Measurements from ENCODE around the gene FAM83F. TPM values are rescaled to one million over a fixed set of nuclear protein-coding genes. Genes with fewer than 3 reads are reported as not detected.

The FAM83F gene
- total RNA-seq, 1 donor from 2014 or later = not detected

DNA sequence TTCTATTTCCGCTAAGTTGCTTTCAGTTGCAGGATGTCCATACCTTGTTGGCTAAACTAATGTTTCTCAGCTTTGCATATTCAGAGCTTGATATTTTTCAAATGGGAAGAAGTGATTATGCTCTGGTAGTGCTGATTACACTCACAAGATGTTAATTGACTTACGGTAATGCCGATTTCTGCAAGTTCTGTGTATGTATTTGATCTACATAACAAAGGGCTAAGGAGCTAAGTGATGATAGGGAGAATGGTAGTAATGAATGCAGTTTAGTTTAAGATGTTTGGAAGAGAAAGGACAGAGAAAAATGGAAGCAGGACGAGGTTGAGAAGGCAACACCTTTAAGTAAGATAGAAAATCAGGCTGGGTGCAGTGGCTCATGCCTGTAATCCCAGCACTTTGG is 61.4 kb downstream of the FAM83F start:
- no peak for DNase-seq (ENCODE audit: low read depth in 2 of 2)

GRCh38 chr22:40056559-40056958 is 61.8 kb downstream of the FAM83F start:
- DNase-seq (ENCODE audit: low read depth in 2 of 2) = no peak

DNA sequence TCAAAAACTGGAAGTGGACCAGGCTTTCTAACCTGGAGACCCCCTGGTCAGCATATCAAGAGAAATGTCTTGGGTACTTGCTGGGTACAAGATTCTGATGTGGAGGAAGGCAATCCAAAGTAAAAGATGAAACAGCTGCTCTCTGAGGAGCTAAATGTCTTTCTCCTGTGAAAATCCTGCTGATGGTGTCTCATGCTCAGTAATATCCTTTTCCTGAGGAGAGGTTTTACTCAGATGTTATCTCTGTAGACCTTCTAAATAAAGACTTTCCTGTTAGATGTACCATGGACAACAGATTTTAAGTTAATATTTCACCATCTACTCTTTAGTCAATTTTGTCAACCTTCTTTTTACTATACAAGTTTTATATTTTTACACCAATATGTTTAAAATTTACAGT is 62.9 kb downstream of the FAM83F start:
- DNase-seq (ENCODE audit: low read depth in 2 of 2) = peak in 1 of 2 donors; percentile 65

GRCh38 chr22:40058265-40058664 is 63.5 kb downstream of the FAM83F start:
- peak; percentile 32 to 67 for DNase-seq (ENCODE audit: low read depth in 2 of 2)

- no peak for DNase-seq (ENCODE audit: low read depth in 2 of 2)
Measured at GRCh38 chr22:40065981-40066380, 71.2 kb downstream of the FAM83F start.

DNA sequence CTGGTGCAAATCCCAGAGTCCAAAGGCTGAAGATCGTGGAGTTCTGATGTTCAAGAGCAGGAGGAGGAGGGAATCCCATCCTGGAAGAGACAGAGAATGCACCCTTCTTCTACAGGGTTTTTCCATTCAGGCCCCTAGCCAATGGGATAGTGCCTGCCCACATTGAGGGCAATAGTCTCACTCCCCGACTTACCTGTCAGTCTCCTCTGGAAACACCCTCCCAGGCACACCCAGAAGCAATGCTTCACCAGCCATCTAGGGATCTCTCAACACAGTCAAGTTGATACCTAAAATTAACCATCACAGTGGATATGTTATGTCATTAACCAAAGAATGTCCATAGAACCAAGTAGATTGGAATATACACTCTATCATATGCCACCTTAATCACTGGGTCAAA is 72.9 kb downstream of the FAM83F start:
- DNase-seq (ENCODE audit: low read depth in 2 of 2) = no peak

DNA sequence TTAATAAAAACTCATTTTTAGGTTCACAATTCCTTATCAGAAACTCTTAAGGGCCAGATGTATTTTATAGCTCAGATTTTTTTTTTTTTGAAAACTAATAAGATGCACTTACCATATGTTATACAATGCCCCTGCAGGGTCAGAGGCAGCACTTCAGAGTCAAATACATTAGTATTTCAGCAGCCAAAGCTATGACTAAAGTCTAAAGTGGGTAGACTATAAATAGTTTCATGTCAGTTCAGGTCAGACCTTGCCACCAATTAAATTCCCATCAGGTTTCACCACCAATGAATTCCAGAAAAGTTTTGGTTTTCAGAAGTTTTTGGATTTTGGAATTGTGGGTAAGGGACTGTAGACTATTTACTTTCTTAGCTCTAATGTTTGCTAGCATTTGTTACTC is 75.9 kb downstream of the FAM83F start:
- DNase-seq (ENCODE audit: low read depth in 2 of 2) = no peak

DNA sequence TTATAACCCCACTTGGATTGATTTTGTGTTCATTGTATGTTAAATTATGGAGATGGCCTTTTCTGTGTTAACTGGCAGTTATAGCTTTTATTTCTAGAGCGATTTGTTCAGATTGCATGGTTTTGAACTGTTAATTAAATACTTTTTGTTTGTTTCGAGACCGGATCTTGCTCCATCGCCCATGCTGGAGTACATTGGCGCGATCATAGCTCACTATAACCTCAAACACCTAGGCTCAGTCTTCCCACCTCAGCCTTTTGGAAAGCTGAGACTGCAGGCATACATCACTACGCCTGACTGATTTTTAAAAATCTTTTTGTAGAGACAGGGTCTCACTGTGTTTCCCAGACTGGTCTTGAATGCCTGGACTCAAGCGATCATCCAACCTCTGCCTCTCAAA is 77.0 kb downstream of the FAM83F start:
- DNase-seq (ENCODE audit: low read depth in 2 of 2) = no peak

GRCh38 chr22:40076702-40077645 is 82.2 kb downstream of the FAM83F start:
- no peak for DNase-seq (ENCODE audit: low read depth in 2 of 2)

DNA sequence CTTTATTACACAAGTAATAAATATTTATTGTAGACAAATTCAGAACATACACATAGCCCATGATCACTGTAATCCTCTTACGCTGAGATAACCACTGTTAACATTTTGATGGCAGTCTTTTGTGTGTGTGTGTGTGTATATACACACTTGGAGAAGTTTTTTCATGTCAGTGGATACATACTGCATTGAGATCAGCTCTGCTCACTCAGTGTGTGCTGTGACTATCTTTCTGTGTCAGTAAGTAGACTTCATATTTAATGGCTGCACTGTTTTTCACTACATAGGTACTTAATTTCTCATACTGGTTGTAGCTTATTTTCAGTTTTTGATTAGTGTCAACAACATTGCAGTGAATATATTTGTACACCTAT is 82.9 kb downstream of the FAM83F start:
- DNase-seq (ENCODE audit: low read depth in 2 of 2) = no peak

DNA sequence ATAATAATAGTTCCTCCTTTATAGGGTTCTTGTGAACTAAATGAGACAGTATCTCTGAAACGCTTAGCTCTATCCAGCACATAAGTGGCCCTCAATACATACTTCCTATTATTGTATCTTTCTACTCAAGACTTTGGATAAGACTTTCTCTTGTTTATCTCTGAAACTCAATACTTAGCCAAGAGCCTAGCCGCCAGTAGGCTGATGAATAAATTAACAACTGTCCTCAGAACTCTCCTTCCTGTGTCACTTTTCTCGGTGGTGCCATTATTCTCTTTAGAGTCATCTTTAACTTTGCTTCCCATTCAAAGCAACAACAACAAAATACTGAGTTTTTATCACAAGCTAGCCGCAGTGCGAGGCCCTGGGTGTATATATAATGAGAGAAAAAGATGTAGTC is 86.9 kb downstream of the FAM83F start:
- no peak for DNase-seq (ENCODE audit: low read depth in 2 of 2)

- DNase-seq (ENCODE audit: low read depth in 2 of 2) = no peak
Measured at GRCh38 chr22:40082184-40082583, 87.4 kb downstream of the FAM83F start.

- DNase-seq (ENCODE audit: low read depth in 2 of 2) = no peak
Measured at GRCh38 chr22:40083794-40084193, 89.0 kb downstream of the FAM83F start.

DNA sequence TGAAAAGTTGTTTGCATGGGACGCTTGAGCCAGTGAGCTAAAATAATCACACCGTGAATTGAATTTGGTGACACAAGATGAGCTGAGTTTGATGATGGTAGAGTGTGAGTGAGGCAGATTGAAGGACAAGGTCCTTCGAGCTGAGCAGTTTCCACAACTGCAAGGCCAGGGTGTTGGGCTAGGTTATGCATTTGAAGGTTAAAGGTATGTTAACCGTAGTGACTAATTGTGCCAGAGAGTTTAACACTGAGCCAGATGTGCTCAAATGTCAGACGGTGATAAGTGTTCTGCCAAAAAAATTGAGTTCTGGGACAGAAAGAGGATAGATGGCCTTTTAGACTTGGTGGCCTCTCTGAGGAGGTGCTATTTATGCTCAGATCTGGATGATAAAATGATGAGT is 89.5 kb downstream of the FAM83F start:
- no peak for DNase-seq (ENCODE audit: low read depth in 2 of 2)

DNA sequence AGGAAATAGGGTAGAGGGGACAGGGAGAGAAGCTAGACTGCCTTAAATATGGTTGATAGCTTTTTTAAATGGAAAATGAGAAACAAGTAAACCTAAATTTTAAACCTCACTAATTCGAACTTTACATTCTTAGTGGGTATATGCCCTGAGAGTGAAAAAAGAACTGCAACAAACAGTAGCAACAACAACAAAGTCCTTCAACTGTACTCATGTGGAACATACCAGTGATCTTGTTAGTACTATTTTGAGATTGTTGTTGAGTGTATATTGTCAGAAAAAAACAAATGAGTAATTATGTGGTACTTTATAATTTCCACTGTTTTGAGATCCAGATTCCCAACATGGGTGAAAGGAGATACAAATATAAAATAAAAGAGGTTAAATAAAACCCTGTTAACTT is 94.1 kb downstream of the FAM83F start:
- no peak for DNase-seq (ENCODE audit: low read depth in 2 of 2)

Other genes starting within 250 kb of the FAM83F start
- not detected in 2 replicates for gene ENTHD1, start 101.2 kb upstream of the FAM83F start, total RNA-seq
- under 0.01 TPM in 1 of 2 replicates, not detected in the other for gene GRAP2, start 93.9 kb upstream of the FAM83F start, total RNA-seq
- gene TMA7B, start 34.6 kb upstream of the FAM83F start, total RNA-seq = not detected in 2 replicates
- 11.6 and 14.3 TPM in 2 replicates for gene TNRC6B, start 183.0 kb downstream of the FAM83F start, total RNA-seq